Erythroblast (primary cell): ENCODE measurements around the gene SHISA6.

ENCODE experiments used
- GATA1 ChIP-seq: IDR thresholded peaks from 2 replicates; pipeline ENCODE4 v1.6.1; 2011; ENCODE audit warnings: low read depth, mild to moderate bottlenecking, control low read depth, low read length, moderate library complexity
- POLR2A ChIP-seq: IDR thresholded peaks from 2 replicates; pipeline ENCODE4 v1.6.1; 2011; ENCODE audit warnings: mild to moderate bottlenecking, low read length

DNA sequence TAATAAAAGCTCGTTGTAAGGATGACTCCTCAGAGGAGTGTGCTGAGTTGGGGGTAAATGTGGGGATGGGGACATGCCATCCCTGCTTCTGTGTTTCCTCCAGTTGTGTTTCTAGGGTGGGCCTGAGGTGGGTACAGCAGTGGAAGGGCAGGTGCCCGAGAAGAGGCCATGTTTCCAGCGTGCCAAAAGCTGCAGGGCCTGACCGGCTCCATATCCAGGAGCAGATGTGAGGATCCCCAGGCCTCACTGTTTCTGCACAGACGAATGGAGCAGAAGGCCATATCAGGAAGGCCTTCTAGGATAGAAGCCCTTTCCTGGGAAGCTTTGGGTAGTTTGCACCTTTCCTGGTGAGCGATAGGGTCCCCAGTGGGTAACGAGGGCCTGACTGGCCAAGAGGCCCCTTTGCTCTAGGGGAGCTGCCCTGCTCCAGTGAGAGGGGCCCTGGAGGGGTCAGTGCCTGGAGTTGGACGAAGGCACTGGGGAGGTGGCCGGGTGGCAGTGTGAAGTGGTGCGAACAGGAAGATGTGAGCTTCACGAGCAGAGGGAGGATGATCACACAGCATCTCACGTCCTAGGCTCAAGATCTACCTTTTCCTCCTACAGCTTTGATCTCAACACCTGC, 62.9 kb downstream of the SHISA6 start:
- TF ChIP-seq POLR2A (no peak), GATA1 (no peak)
